ENCODE results near the gene SYT7.
"Not testable (repeated sequence)": the region's sequence is repeated elsewhere in the genome, so short reads cannot be mapped to it uniquely, and the experiment has no call there.

SYT7 gene

DNA sequence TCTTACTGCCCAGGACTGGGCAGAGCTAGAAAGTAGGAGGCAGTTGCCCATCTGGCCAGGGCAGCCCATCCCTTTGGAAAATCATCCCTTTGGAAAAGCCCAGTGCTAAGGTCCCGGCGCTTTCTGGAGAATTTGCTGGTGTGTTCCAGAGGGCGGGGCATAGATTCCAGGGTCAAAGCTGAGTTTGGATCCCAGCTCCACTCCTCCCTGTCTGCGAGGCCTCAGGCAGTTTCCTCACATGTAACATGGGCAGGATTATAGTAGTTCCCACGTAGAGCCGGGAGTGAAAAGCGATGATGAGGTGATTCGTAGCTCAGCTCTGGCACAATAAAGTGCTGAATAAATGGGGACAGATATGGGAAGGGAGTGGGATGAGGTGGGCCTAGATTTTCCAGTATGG, 103.8 kb downstream of the SYT7 start:
- DNase-seq (ENCODE audit: low read depth in 3 of 3), result no peak

DNA sequence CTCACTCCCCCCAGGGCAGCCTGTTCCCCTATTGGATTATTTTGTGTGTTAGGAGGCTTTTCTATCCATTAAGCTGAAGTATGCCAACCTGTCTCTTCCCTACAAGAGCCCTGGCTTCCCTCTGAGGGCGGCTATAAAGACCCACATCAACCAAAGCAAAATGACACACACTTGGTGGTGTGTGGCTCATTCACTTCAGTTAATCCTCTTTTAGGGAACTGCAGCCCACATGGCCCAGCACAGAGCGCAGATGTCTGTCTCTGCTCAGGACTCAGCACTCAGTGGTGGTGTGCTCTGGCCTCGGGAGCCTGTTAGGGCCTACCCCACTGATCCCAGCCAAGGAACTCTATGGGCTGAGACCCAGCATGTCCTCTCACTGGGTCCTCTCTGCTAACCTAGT, 104.5 kb downstream of the SYT7 start:
- no peak for DNase-seq (ENCODE audit: low read depth in 3 of 3)

DNA sequence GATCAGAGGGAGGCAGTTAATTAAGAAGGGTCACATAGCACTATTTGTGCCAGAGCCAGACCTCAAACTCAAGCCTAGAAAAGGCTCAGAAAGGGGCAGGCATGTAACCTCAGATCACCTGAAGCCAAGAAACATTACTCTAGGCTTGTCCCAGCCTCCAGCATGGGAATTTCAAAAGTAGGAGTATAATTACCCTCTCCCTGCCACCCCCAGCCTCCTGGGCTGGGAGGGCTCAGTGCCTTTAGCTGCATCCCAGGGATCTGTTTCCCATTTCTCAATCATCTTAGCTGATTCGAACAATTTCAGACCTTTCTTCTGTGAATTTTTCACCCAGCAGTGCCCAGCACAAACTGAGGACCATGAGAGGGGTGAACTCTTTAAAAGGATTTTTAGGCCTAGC, 105.4 kb downstream of the SYT7 start:
- no peak for DNase-seq (ENCODE audit: low read depth in 3 of 3)

- no peak for DNase-seq (ENCODE audit: low read depth in 3 of 3)
Measured at GRCh38 chr11:61474013-61474643, 106.7 kb downstream of the SYT7 start.

GRCh38 chr11:61473370-61474012, 107.4 kb downstream of the SYT7 start:
- DNase-seq (ENCODE audit: low read depth in 3 of 3), result no peak

- DNase-seq (ENCODE audit: low read depth in 3 of 3), result no peak
Measured at GRCh38 chr11:61472868-61473267, 108.0 kb downstream of the SYT7 start.

GRCh38 chr11:61472282-61472681, 108.6 kb downstream of the SYT7 start:
- no peak for DNase-seq (ENCODE audit: low read depth in 3 of 3)

GRCh38 chr11:61468002-61468401, 112.9 kb downstream of the SYT7 start:
- no peak for DNase-seq (ENCODE audit: low read depth in 3 of 3)

DNA sequence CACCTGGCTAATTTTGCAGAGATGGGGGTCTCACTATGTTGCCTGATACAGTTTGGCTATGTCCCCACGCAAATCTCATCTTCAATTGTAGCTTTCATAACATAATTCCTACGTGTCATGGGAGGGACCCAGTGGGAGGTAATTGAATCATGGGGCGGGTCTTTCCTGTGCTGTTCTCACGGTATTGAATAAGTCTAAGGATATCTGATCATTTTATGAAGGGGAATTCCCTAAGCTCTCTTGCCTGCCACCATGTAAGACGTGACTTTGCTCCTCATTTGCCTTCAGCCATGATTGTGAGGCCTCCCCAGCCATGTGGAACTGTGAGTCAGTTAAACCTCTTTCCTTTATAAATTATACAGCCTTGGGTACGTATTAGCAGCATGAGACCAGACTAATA, 113.3 kb downstream of the SYT7 start:
- not testable (repeated sequence) for DNase-seq (ENCODE audit: low read depth in 3 of 3)
